Smooth muscle cell (in vitro differentiated cells): ENCODE data around the gene DPM1. TPM values are rescaled to one million over a fixed set of nuclear protein-coding genes. Genes with fewer than 3 reads are reported as not detected.

ENCODE experiments used
- DNase-seq: peaks from one replicate; lab custom pipeline; 2025; ENCODE audit not compliant: unreplicated experiment; lab: John Stamatoyannopoulos, UW
- H2AFZ ChIP-seq: fragments of 200-600 bp; sonication (generic); 2 replicates; pipeline ENCODE4 v1.6.0; 2016; ENCODE audit warnings: antibody characterized with exemption, low read depth, mild to moderate bottlenecking
- H3F3A ChIP-seq: fragments of 200-600 bp; sonication (generic); 2 replicates; pipeline ENCODE4 v1.6.0; 2017; ENCODE audit warnings: antibody characterized with exemption, low read depth
- H3K27ac ChIP-seq: fragments of 200-600 bp; sonication (generic); 2 replicates; pipeline ENCODE4 v1.5.1; 2016; ENCODE audit warnings: low read depth, mild to moderate bottlenecking
- H3K27me3 ChIP-seq: fragments of 200-600 bp; sonication (generic); 2 replicates; pipeline ENCODE4 v1.6.1; 2016; ENCODE audit warnings: low read depth, mild to moderate bottlenecking
- H3K36me3 ChIP-seq: fragments of 200-600 bp; sonication (generic); 2 replicates; pipeline ENCODE4 v1.5.1; 2016; ENCODE audit warnings: low read depth
- H3K4me1 ChIP-seq: fragments of 200-600 bp; sonication (generic); 2 replicates; pipeline ENCODE4 v1.5.1; 2016; ENCODE audit warnings: low read depth
- H3K4me2 ChIP-seq: fragments of 200-600 bp; sonication (generic); 2 replicates; pipeline ENCODE4 v1.6.0; 2016; ENCODE audit warnings: mild to moderate bottlenecking
- H3K4me3 ChIP-seq: fragments of 200-600 bp; sonication (generic); 2 replicates; pipeline ENCODE4 v1.5.1; 2016; ENCODE audit warnings: mild to moderate bottlenecking
- H3K79me2 ChIP-seq: fragments of 200-600 bp; sonication (generic); 2 replicates; pipeline ENCODE4 v1.6.0; 2016; ENCODE audit warnings: low read depth, mild to moderate bottlenecking
- H3K9ac ChIP-seq: fragments of 200-600 bp; sonication (generic); 2 replicates; pipeline ENCODE4 v1.6.0; 2016; ENCODE audit warnings: low read depth
- H3K9me3 ChIP-seq: fragments of 200-600 bp; sonication (generic); replicated peaks from 2 replicates; pipeline ENCODE4 v1.5.1; 2016; ENCODE audit warnings: low read depth
- H4K20me1 ChIP-seq: fragments of 200-600 bp; sonication (generic); 2 replicates; pipeline ENCODE4 v1.6.0; 2016; ENCODE audit warnings: low read depth
- WGBS: methylation state at CpG from one replicate; pipeline ENCODE4 v1.1.7; 2016; ENCODE audit warnings: low lambda C conversion rate; 5-methylcytosine and 5-hydroxymethylcytosine counted together
- polyA plus RNA-seq: library from polyadenylated mRNA; unstranded; fragments of >200 nt; fragmentation: Nextera tagmentation; extraction: Ambion mirVana; gene quantifications from 2 replicates; pipeline ENCODE4 v1.2.1, GENCODE V29; 2016
- total RNA-seq: library from RNA; depleted of rRNA; stranded (reverse); fragments of >200 nt; gene quantifications from 2 replicates; pipeline ENCODE4 v1.2.3, GENCODE V29; 2014
- TF ChIP-seq, protein P1 (sequence below): fragments of 200-600 bp; sonication (generic); IDR thresholded peaks from 2 replicates; pipeline ENCODE4 v1.5.1; 2017; ENCODE audit warnings: borderline replicate concordance, mild to moderate bottlenecking, antibody characterized with exemption; ENCODE audit not compliant: insufficient read depth, poor library complexity, severe bottlenecking

Gene DPM1
- total and polyA plus RNA-seq, 2 experiments from 2014 or later = 89.1 to 141 TPM

DNA sequence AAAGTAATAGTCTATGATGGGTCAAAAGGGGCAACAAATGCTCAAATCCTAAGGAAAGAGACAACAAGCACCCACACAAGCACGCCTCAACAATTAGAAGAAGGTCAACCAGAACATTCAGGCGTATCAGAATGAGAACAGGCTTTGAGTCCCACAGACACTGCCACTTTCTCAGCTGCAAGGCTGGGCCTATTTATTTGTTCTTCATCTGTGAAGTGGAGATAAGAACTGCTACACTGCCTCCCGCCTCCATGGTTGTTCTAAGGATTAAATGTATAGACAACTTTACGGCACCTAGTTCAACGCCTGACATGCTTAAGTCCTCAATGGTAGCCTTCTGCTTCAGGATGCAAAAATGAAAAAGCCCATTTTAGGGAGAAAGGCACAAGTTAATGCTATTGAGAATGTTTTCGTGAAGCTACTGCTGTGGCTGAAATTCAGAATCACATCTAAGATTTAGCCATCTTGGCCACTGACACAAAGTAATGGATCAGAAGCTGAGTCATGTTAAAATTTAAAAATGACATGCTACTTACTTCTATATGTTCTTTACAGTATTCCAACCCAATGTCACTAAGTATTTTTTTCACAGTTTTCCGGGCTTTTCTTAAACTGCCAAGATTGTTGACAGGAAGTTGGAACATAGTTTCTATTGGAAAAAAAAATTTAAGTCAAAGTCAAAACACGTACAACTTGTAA lies 54.8 kb downstream of the DPM1 start:
- Histone ChIP-seq H3F3A (peaks cover 3% of the 10 kb centered on the region), H3K4me3 (no peak overlapping the region), H3K36me3 (peaks cover 12% of the 10 kb centered on the region), H2AFZ (no peak overlapping the region), H3K9ac (no peak overlapping the region), H3K4me1 (no peaks in the 10 kb centered on the region), H3K79me2 (peaks cover 100% of the 10 kb centered on the region), H3K27ac (no peak overlapping the region), H4K20me1 (peaks cover 100% of the 10 kb centered on the region), H3K27me3 (no peaks in the 10 kb centered on the region), H3K4me2 (no peak overlapping the region), H3K9me3 (no peaks in the 10 kb centered on the region)
- no peak for DNase-seq
- 74% methylated on average over 8 of the region's 8 CpGs for WGBS
- TF ChIP-seq, protein P1, sequence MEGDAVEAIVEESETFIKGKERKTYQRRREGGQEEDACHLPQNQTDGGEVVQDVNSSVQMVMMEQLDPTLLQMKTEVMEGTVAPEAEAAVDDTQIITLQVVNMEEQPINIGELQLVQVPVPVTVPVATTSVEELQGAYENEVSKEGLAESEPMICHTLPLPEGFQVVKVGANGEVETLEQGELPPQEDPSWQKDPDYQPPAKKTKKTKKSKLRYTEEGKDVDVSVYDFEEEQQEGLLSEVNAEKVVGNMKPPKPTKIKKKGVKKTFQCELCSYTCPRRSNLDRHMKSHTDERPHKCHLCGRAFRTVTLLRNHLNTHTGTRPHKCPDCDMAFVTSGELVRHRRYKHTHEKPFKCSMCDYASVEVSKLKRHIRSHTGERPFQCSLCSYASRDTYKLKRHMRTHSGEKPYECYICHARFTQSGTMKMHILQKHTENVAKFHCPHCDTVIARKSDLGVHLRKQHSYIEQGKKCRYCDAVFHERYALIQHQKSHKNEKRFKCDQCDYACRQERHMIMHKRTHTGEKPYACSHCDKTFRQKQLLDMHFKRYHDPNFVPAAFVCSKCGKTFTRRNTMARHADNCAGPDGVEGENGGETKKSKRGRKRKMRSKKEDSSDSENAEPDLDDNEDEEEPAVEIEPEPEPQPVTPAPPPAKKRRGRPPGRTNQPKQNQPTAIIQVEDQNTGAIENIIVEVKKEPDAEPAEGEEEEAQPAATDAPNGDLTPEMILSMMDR = no peak

DNA sequence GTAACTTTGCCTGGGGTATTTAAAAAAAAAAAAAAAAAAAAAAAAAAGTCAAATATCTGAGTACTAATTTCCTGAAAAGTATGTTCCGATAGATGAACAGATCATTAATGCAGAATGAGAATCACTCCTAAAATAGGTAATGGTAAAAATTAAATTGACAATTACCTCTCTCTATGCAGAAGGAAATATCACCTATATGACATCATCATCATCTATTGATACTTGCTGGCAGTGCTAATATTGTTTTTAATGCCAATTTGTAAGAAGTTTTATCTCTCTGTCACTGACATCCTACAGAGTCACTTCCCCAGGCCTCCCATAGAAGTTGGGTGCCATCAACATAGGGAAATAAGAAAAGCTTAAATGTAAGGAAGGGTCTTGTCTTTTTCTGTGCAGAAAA lies 57.0 kb downstream of the DPM1 start:
- Histone ChIP-seq H3K9me3 (no peaks in the 10 kb centered on the region), H3K27ac (no peak overlapping the region), H4K20me1 (peaks cover 100% of the 10 kb centered on the region), H3K4me3 (no peak overlapping the region), H3F3A (peaks cover 6% of the 10 kb centered on the region), H3K4me2 (no peak overlapping the region), H3K4me1 (no peaks in the 10 kb centered on the region), H3K9ac (no peak overlapping the region), H3K36me3 (peaks cover 20% of the 10 kb centered on the region), H3K27me3 (no peaks in the 10 kb centered on the region), H2AFZ (no peak overlapping the region), H3K79me2 (peaks cover 99% of the 10 kb centered on the region)
- no peak for DNase-seq
- 97% methylated on average over 1 of the region's 1 CpG for WGBS
- TF ChIP-seq, protein P1 = no peak

DNA sequence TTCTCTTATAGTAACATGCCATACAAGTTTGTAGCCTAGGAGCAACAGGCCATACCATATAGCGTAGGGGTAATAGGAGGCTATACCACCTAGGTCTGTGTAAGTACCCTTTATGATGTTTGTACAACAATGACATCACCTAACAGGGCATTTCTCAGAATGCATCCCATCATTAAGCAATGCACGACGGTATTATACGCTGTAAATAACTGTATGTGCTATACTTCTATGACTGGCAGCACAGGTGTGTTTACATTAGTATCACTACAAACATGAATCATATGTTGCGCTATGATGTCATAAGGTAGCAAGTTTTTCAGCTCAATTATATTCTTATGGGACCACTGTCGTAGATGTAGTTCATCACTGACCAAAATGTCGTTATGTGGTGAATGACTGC lies 58.1 kb downstream of the DPM1 start:
- Histone ChIP-seq H3K9me3 (no peaks in the 10 kb centered on the region), H3K27ac (no peak overlapping the region), H3K4me3 (no peak overlapping the region), H3K9ac (no peak overlapping the region), H4K20me1 (peaks cover 100% of the 10 kb centered on the region), H3K79me2 (peaks cover 97% of the 10 kb centered on the region), H3K4me2 (no peak overlapping the region), H3F3A (peaks cover 9% of the 10 kb centered on the region), H3K4me1 (no peaks in the 10 kb centered on the region), H3K36me3 (peaks cover 20% of the 10 kb centered on the region), H2AFZ (no peak overlapping the region), H3K27me3 (no peaks in the 10 kb centered on the region)
- 98% methylated on average over 7 of the region's 7 CpGs for WGBS
- no peak for DNase-seq
- TF ChIP-seq, protein P1 = no peak

- Histone ChIP-seq H3K9ac (no peak overlapping the region), H3K4me2 (no peak overlapping the region), H3K79me2 (peaks cover 95% of the 10 kb centered on the region), H3K27ac (peak overlapping the region; percentile 31), H3K4me1 (no peaks in the 10 kb centered on the region), H3K27me3 (no peaks in the 10 kb centered on the region), H2AFZ (no peak overlapping the region), H3K36me3 (peaks cover 27% of the 10 kb centered on the region), H3F3A (peaks cover 23% of the 10 kb centered on the region), H3K4me3 (no peak overlapping the region), H4K20me1 (peaks cover 100% of the 10 kb centered on the region), H3K9me3 (no peaks in the 10 kb centered on the region)
- WGBS = 93% methylated on average over 1 of the region's 1 CpG
- DNase-seq = no peak
- TF ChIP-seq, protein P1 = no peak
Measured at GRCh38 chr20:50898475-50898874, 59.9 kb downstream of the DPM1 start.
